Stomach smooth muscle (tissue), 2 donors: ENCODE results near the gene RECK.

Experiments
- H3K27ac ChIP-seq: one replicate; pipeline ENCODE4 v1.7.0; 2013; ENCODE audit warnings: mild to moderate bottlenecking, low read length, inconsistent platforms
- H3K27me3 ChIP-seq, 2 donors: one replicate each; pipeline ENCODE4 v1.7.0; 2013; ENCODE audit warnings: low read length in 2 of 2; ENCODE audit not compliant: insufficient read depth in 2 of 2, control insufficient read depth in 1 of 2
- H3K36me3 ChIP-seq, 2 donors: one replicate each; pipeline ENCODE4 v1.7.0; 2013; ENCODE audit warnings: low read length in 2 of 2; ENCODE audit not compliant: control insufficient read depth in 2 of 2, insufficient read depth in 2 of 2
- H3K4me1 ChIP-seq: one replicate; pipeline ENCODE4 v1.7.0; 2013; ENCODE audit warnings: low read length; ENCODE audit not compliant: control insufficient read depth, insufficient read depth
- H3K4me3 ChIP-seq, 2 donors: one replicate each; pipeline ENCODE4 v1.7.0; 2013; ENCODE audit warnings: low read length in 2 of 2
- H3K9ac ChIP-seq, 2 donors: one replicate each; pipeline ENCODE4 v1.7.0; 2013; ENCODE audit warnings: low read length in 2 of 2, mild to moderate bottlenecking in 1 of 2
- H3K9me3 ChIP-seq, 2 donors: one replicate each; pipeline ENCODE4 v1.7.0; 2013; ENCODE audit warnings: low read length in 2 of 2; ENCODE audit not compliant: control insufficient read depth in 2 of 2
- donor health status: healthy.
- donor health status: Pancreatic carcinoma.

The RECK gene

GRCh38 chr9:36092014-36092413 lies 55.3 kb downstream of the RECK start:
- Histone ChIP-seq H3K4me3 (no peak overlapping the region), H3K27me3 (no peaks in the 10 kb centered on the region), H3K9me3 (no peaks in the 10 kb centered on the region), H3K9ac (no peak overlapping the region), H3K4me1 (no peaks in the 10 kb centered on the region), H3K36me3 (peaks cover 0 to under 1% of the 10 kb centered on the region in 2 donors), H3K27ac (no peak overlapping the region)

- H3K9ac ChIP-seq: no peak overlapping the region
- no peaks in the 10 kb centered on the region for H3K4me1 ChIP-seq
- H3K27me3 ChIP-seq: no peaks in the 10 kb centered on the region
- no peaks in the 10 kb centered on the region for H3K36me3 ChIP-seq
- no peaks in the 10 kb centered on the region for H3K9me3 ChIP-seq
- no peak overlapping the region for H3K4me3 ChIP-seq
- H3K27ac ChIP-seq: no peak overlapping the region
Observed at GRCh38 chr9:36092509-36093215, 55.9 kb downstream of the RECK start.

DNA sequence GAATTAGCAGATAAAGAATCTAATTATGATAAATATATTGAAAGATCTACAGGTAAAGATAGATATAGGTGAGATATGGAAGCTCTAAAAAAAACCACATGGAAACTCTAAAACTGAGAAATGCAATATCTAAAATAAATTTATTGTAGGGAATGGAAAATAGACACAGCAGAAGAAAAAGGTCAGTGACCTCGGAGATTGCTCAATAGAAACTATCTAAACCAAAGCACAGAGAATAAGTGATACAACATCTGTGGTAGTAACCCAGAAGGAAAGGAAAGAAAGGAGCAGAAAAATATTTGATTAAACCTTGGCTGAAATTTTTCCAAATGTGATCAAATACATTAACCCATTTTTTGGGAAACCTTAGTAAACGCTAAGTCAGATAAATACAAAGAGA lies 56.7 kb downstream of the RECK start:
- Histone ChIP-seq H3K27me3 (no peaks in the 10 kb centered on the region), H3K36me3 (no peaks in the 10 kb centered on the region), H3K4me1 (no peaks in the 10 kb centered on the region), H3K9ac (no peak overlapping the region), H3K27ac (no peak overlapping the region), H3K9me3 (no peaks in the 10 kb centered on the region), H3K4me3 (no peak overlapping the region)

GRCh38 chr9:36099718-36100117 lies 63.0 kb downstream of the RECK start:
- H3K4me3 ChIP-seq: no peak overlapping the region

GRCh38 chr9:36100532-36100931 lies 63.8 kb downstream of the RECK start:
- Histone ChIP-seq H3K36me3 (no peaks in the 10 kb centered on the region), H3K4me1 (no peaks in the 10 kb centered on the region), H3K27me3 (no peaks in the 10 kb centered on the region), H3K9me3 (no peaks in the 10 kb centered on the region), H3K4me3 (no peak overlapping the region), H3K9ac (no peak overlapping the region), H3K27ac (no peak overlapping the region)

More at GRCh38 chr9:36099718-36100117, 63.0 kb downstream of the RECK start:
- Histone ChIP-seq H3K9me3 (no peaks in the 10 kb centered on the region), H3K27ac (no peak overlapping the region), H3K9ac (no peak overlapping the region), H3K36me3 (no peaks in the 10 kb centered on the region), H3K27me3 (no peaks in the 10 kb centered on the region), H3K4me1 (no peaks in the 10 kb centered on the region)

DNA sequence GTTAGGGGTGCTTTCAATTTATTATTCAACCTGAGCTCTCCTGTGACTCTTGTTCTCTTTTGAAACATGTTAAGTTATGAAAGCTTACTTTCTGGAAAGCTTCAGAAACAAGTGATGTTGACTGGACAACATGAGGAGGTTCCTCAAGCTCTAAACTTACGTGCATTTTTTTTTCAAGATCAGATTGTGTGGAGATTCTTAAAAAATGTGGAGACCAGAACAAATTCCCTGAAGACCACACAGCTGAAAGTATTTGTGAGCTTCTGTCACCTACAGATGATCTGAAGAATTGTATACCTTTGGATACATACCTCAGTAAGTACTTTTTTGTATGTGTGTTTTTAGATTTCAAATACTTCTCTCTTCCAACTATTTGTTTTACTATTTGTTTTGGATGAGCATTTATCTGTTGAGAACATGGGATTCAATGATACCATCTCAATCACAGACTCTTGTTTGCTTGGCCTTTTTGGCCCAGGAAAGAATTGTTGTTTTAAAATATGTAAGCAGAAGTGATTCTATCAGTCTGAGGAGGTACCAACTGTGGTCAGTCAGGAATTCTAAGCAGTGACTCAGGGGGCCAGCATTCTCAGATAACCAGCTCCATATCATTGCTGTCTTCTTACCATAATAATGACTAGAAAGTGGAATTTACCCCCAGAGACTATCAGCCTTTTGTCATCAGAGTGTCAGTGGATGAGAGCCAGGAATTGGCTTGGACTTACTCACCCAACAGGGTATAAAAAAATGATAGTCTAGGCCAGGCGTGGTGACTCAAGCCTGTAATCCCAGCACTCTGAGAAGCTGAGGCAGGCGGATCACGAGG lies 65.4 kb downstream of the RECK start:
- Histone ChIP-seq H3K4me3 (no peak overlapping the region), H3K27ac (no peak overlapping the region), H3K9ac (no peak overlapping the region), H3K27me3 (no peaks in the 10 kb centered on the region), H3K9me3 (no peaks in the 10 kb centered on the region), H3K4me1 (no peaks in the 10 kb centered on the region), H3K36me3 (no peaks in the 10 kb centered on the region)

- Histone ChIP-seq H3K9me3 (no peaks in the 10 kb centered on the region), H3K27me3 (no peaks in the 10 kb centered on the region), H3K36me3 (no peaks in the 10 kb centered on the region), H3K4me1 (no peaks in the 10 kb centered on the region), H3K4me3 (no peak overlapping the region), H3K9ac (no peak overlapping the region), H3K27ac (no peak overlapping the region)
Observed at GRCh38 chr9:36102742-36103495, 66.2 kb downstream of the RECK start.

DNA sequence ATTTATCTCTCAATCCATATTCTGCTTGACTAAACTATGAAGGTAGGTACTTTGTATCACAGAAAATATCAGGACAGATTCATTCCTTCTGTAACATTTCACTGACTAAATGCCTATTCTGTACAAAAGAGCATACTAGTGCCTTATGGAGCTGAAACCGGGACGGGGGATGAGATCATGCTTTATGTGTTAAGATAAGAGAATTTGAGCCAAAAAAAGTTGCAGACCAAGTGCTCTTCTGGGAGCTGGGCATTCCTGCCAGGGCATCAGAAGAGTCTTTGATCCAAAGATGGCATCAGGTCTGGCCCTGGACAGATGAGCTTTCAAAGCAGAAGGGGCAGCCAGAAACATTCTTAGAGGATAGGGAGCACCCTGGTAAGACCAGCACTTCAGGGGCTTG lies 72.4 kb downstream of the RECK start:
- Histone ChIP-seq H3K27ac (no peak overlapping the region), H3K36me3 (peaks cover 0 to 6% of the 10 kb centered on the region in 2 donors), H3K27me3 (no peaks in the 10 kb centered on the region), H3K9ac (no peak overlapping the region), H3K4me3 (no peak overlapping the region), H3K9me3 (no peaks in the 10 kb centered on the region), H3K4me1 (no peaks in the 10 kb centered on the region)

DNA sequence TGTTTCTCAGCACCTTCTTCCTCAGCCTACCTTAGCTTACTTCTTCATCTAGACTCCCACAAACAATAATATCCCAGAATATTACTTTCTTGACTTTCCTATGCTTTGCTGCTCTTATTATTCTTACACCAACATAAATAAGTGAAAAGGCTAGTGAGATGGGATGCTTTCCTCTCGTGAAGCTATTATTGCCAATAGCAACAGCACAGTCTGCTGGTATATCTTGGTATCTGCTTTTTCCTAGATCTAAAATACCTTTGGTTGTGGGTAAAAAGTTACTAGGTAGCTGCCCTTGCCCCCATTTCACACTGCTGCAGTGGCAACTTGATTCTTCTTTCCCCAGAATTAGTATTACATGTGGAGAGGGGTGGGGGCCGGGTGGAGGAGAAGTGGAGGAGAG lies 73.7 kb downstream of the RECK start:
- Histone ChIP-seq H3K27me3 (no peaks in the 10 kb centered on the region), H3K4me3 (no peak overlapping the region), H3K9ac (no peak overlapping the region), H3K9me3 (no peaks in the 10 kb centered on the region), H3K27ac (no peak overlapping the region), H3K36me3 (peaks cover 0 to 6% of the 10 kb centered on the region in 2 donors), H3K4me1 (no peaks in the 10 kb centered on the region)

DNA sequence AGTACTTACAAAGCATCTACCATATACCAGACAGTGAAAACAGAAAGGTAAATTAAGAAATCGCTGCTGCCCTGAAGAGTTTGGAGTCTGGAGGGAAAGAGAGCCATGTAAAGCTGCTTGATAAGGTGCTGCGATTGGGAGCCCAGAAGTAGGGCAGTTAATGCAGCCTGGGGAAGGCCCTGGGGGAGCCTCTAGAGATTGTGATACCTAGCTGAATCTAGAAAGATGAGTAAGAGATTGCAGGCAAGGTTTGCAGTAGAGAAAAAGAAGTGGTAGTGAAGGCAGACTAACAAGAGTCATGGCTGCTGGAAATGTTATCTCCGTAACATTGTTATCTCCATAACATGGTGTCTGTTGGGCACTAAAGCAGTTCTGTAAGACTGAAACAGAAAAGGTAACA lies 75.8 kb downstream of the RECK start:
- Histone ChIP-seq H3K9me3 (no peaks in the 10 kb centered on the region), H3K36me3 (peaks cover 4 to 6% of the 10 kb centered on the region in 2 donors), H3K4me1 (no peaks in the 10 kb centered on the region), H3K27me3 (no peaks in the 10 kb centered on the region), H3K4me3 (no peak overlapping the region), H3K27ac (no peak overlapping the region), H3K9ac (no peak overlapping the region)
